HepG2 (cell line): Measurements from ENCODE around the gene RAD21L1. TPM values are rescaled to one million over a fixed set of nuclear protein-coding genes. Genes with fewer than 3 reads are reported as not detected.

ENCODE experiments used
- CHCHD3 ChIP-seq: sonication (generic); formaldehyde crosslinking; IDR thresholded peaks from 2 replicates; pipeline ENCODE4 v1.8.0; 2022; ENCODE audit warnings: mild to moderate bottlenecking, missing genetic modification reagents, moderate library complexity
- GATAD1 ChIP-seq: IDR thresholded peaks from 2 replicates; pipeline ENCODE4 v1.6.1; 2016; ENCODE audit warnings: missing genetic modification reagents, missing compliant biosample characterization
- HDAC1 ChIP-seq: sonication (generic); formaldehyde crosslinking; IDR thresholded peaks from 2 replicates; pipeline ENCODE4 v1.5.1; 2020; ENCODE audit warnings: mild to moderate bottlenecking, missing genetic modification reagents
- KLF11 ChIP-seq: IDR thresholded peaks from 2 replicates; pipeline ENCODE4 v1.6.1; 2016; ENCODE audit warnings: missing compliant biosample characterization
- MAX ChIP-seq: IDR thresholded peaks from 2 replicates; pipeline ENCODE4 v1.6.1; 2012; ENCODE audit warnings: inconsistent platforms
- NR2F1 ChIP-seq, 2 experiments: fragments of 450-650 bp in 1 of 2; formaldehyde crosslinking in 1 of 2; IDR thresholded peaks; 2 replicates each; pipeline versions ENCODE4 v1.5.0 to v1.6.1; 2016 to 2020; ENCODE audit warnings: mild to moderate bottlenecking in 1 of 2, missing compliant biosample characterization in 1 of 2, missing genetic modification reagents in 1 of 2, moderate library complexity in 1 of 2
- PAX8 ChIP-seq: sonication (generic); formaldehyde crosslinking; IDR thresholded peaks from 2 replicates; pipeline ENCODE4 v1.8.0; 2022; ENCODE audit warnings: mild to moderate bottlenecking, missing genetic modification reagents, borderline replicate concordance
- RFX5 ChIP-seq: IDR thresholded peaks from 2 replicates; pipeline ENCODE4 v1.6.1; 2011; ENCODE audit warnings: low read depth, low read length, improper control_type of control experiment
- SAP130 ChIP-seq: IDR thresholded peaks from 2 replicates; pipeline ENCODE4 v1.6.1; 2016; ENCODE audit warnings: low read depth
- ZBTB38 ChIP-seq: sonication (generic); formaldehyde crosslinking; IDR thresholded peaks from 2 replicates; pipeline ENCODE4 v1.5.1; 2020; ENCODE audit warnings: mild to moderate bottlenecking, missing genetic modification reagents
- ZNF24 ChIP-seq: fragments of 450-650 bp; IDR thresholded peaks from 2 replicates; pipeline ENCODE4 v1.6.1; 2017; ENCODE audit warnings: antibody characterized with exemption, mild to moderate bottlenecking
- ZNF251 ChIP-seq: sonication (generic); formaldehyde crosslinking; IDR thresholded peaks from 2 replicates; pipeline ENCODE4 v1.9.0; 2021; ENCODE audit warnings: mild to moderate bottlenecking, missing genetic modification reagents
- ZNF33A ChIP-seq: sonication (generic); formaldehyde crosslinking; IDR thresholded peaks from 2 replicates; pipeline ENCODE4 v1.5.1; 2020; ENCODE audit warnings: missing genetic modification reagents, mild to moderate bottlenecking, moderate library complexity, borderline replicate concordance
- ZNF646 ChIP-seq: sonication (generic); formaldehyde crosslinking; IDR thresholded peaks from 2 replicates; pipeline ENCODE4 v1.9.0; 2021; ENCODE audit warnings: mild to moderate bottlenecking, missing genetic modification reagents
- polyA plus RNA-seq, 8 experiments: library from polyadenylated mRNA; depleted of rRNA in 3 of 8; stranded (reverse) in 7 of 8; unstranded in 1 of 8; fragments of >200 nt; fragmentation: Illumina TruSeq in 4 of 8; extraction: Trizol in 4 of 8; gene quantifications; 2 replicates each; pipeline versions ENCODE4 v1.2.1 to v1.2.3, GENCODE V29; 2011 to 2016; ENCODE audit warnings: low read depth in 4 of 8, missing spikeins in 1 of 8, mixed read lengths in 1 of 8; ENCODE audit not compliant: insufficient read depth in 1 of 8
- total RNA-seq, 5 experiments: library from RNA; depleted of rRNA; stranded (reverse); fragments of >200 nt; fragmentation: Illumina TruSeq; extraction: Trizol; gene quantifications; 2 replicates each; pipeline ENCODE4 v1.2.3, GENCODE V29; 2016; ENCODE audit warnings: low read depth in 1 of 5
- TF ChIP-seq, protein P1 (sequence below): sonication (generic); formaldehyde crosslinking; IDR thresholded peaks from 2 replicates; pipeline ENCODE4 v1.5.0; 2020; ENCODE audit warnings: mild to moderate bottlenecking, missing genetic modification reagents, borderline replicate concordance
- TF ChIP-seq, protein P2 (sequence below): sonication (generic); formaldehyde crosslinking; IDR thresholded peaks from 2 replicates; pipeline ENCODE4 v1.4.0; 2020; ENCODE audit warnings: mild to moderate bottlenecking, missing genetic modification reagents

Gene RAD21L1
- total and polyA plus RNA-seq, 2 of the 13 experiments (the other 11 are each of a cell fraction or from before 2014, with no cell fraction given): not detected

GRCh38 chr20:1266167-1266973 is 40.5 kb downstream of the RAD21L1 start, which contains the start of gene SNPH (continued):
- TF ChIP-seq ZNF646 (CRISPR knock-in tag) (no peak), ZNF251 (CRISPR knock-in tag) (no peak), PAX8 (no peak), RFX5 (no peak), NR2F1 (CRISPR knock-in tag; IDR thresholded peaks at IDR 0.05) (no peak), GATAD1 (CRISPR knock-in tag) (no peak), KLF11 (CRISPR knock-in tag) (no peak), SAP130 (CRISPR knock-in tag) (no peak), ZBTB38 (CRISPR knock-in tag) (no peak), HDAC1 (no peak), MAX (no peak), CHCHD3 (CRISPR knock-in tag) (no peak; the same call in 1 of the 2 replicates), ZNF24 (no peak), ZNF33A (CRISPR knock-in tag) (no peak)
- TF ChIP-seq, protein P1, sequence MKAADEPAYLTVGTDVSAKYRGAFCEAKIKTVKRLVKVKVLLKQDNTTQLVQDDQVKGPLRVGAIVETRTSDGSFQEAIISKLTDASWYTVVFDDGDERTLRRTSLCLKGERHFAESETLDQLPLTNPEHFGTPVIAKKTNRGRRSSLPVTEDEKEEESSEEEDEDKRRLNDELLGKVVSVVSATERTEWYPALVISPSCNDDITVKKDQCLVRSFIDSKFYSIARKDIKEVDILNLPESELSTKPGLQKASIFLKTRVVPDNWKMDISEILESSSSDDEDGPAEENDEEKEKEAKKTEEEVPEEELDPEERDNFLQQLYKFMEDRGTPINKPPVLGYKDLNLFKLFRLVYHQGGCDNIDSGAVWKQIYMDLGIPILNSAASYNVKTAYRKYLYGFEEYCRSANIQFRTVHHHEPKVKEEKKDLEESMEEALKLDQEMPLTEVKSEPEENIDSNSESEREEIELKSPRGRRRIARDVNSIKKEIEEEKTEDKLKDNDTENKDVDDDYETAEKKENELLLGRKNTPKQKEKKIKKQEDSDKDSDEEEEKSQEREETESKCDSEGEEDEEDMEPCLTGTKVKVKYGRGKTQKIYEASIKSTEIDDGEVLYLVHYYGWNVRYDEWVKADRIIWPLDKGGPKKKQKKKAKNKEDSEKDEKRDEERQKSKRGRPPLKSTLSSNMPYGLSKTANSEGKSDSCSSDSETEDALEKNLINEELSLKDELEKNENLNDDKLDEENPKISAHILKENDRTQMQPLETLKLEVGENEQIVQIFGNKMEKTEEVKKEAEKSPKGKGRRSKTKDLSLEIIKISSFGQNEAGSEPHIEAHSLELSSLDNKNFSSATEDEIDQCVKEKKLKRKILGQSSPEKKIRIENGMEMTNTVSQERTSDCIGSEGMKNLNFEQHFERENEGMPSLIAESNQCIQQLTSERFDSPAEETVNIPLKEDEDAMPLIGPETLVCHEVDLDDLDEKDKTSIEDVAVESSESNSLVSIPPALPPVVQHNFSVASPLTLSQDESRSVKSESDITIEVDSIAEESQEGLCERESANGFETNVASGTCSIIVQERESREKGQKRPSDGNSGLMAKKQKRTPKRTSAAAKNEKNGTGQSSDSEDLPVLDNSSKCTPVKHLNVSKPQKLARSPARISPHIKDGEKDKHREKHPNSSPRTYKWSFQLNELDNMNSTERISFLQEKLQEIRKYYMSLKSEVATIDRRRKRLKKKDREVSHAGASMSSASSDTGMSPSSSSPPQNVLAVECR (CRISPR knock-in tag): peak; percentile 40; the same call in 1 of the 2 replicates
- TF ChIP-seq, protein P2, sequence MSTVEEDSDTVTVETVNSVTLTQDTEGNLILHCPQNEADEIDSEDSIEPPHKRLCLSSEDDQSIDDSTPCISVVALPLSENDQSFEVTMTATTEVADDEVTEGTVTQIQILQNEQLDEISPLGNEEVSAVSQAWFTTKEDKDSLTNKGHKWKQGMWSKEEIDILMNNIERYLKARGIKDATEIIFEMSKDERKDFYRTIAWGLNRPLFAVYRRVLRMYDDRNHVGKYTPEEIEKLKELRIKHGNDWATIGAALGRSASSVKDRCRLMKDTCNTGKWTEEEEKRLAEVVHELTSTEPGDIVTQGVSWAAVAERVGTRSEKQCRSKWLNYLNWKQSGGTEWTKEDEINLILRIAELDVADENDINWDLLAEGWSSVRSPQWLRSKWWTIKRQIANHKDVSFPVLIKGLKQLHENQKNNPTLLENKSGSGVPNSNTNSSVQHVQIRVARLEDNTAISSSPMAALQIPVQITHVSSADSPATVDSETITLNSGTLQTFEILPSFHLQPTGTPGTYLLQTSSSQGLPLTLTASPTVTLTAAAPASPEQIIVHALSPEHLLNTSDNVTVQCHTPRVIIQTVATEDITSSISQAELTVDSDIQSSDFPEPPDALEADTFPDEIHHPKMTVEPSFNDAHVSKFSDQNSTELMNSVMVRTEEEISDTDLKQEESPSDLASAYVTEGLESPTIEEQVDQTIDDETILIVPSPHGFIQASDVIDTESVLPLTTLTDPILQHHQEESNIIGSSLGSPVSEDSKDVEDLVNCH (CRISPR knock-in tag): no peak
